ENCODE measurements around the gene LZIC. TPM values are rescaled to one million over a fixed set of nuclear protein-coding genes. Genes with fewer than 3 reads are reported as not detected.

Gene LZIC
- total RNA-seq, 1 donor from 2014 or later = 33.6 TPM

DNA sequence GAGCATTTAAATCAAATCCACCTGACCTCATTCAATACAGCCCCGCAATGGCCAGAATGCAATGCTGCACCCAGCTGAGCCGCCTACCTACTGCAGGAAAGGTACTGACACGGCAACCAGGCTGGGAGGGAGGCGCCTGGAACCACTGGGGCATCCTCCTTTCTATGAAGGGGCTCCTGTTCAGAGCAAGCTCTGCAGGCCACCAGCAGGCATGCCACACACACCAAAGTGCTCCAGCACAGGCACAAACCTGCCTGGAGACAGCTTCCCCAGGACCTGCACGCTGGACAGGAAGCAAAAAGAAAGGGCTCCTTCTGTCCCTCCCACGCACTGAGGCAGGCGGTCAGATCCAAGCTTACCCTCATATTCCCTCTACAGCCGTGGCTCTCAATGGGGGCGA is 54.3 kb downstream of the LZIC start:
- DNase-seq (ENCODE audit: low read depth) = no peak
- H3K36me3 ChIP-seq (ENCODE audit: control insufficient read depth, insufficient read depth, low read length) = no peaks in the 10 kb centered on the region
- H3K27me3 ChIP-seq (ENCODE audit: control insufficient read depth, insufficient read depth, low read length) = no peaks in the 10 kb centered on the region
- H3K4me3 ChIP-seq (ENCODE audit: low read depth, low read length) = no peak overlapping the region
- TF ChIP-seq, protein P1, sequence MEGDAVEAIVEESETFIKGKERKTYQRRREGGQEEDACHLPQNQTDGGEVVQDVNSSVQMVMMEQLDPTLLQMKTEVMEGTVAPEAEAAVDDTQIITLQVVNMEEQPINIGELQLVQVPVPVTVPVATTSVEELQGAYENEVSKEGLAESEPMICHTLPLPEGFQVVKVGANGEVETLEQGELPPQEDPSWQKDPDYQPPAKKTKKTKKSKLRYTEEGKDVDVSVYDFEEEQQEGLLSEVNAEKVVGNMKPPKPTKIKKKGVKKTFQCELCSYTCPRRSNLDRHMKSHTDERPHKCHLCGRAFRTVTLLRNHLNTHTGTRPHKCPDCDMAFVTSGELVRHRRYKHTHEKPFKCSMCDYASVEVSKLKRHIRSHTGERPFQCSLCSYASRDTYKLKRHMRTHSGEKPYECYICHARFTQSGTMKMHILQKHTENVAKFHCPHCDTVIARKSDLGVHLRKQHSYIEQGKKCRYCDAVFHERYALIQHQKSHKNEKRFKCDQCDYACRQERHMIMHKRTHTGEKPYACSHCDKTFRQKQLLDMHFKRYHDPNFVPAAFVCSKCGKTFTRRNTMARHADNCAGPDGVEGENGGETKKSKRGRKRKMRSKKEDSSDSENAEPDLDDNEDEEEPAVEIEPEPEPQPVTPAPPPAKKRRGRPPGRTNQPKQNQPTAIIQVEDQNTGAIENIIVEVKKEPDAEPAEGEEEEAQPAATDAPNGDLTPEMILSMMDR (IDR thresholded peaks at IDR 0.05; ENCODE audit: insufficient read depth, low read length, poor library complexity, severe bottlenecking) = no peak

DNA sequence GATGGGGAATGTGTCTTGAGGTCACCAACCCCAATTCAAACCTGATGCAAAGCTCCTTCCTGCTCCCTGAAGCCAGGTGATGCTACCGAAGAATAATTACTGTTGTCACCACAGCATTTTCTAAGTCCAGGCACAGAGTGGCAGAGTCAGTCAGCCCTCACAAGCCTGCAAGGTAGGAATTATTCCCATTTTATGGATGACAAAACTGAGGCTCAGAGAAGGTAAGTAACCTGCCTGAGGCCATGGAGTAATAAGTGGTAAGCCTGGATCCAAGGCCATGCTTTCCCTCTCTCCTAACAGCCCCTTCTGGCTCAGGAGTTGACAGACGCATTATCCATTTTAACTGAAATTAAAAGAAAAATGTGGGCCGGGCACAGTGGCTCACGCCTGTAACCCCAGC is 56.1 kb downstream of the LZIC start:
- Histone ChIP-seq H3K36me3 (ENCODE audit: control insufficient read depth, insufficient read depth, low read length) (no peaks in the 10 kb centered on the region), H3K4me3 (ENCODE audit: low read depth, low read length) (no peak overlapping the region), H3K27me3 (ENCODE audit: control insufficient read depth, insufficient read depth, low read length) (no peaks in the 10 kb centered on the region)
- DNase-seq (ENCODE audit: low read depth) = no peak
- TF ChIP-seq, protein P1 (IDR thresholded peaks at IDR 0.05; ENCODE audit: insufficient read depth, low read length, poor library complexity, severe bottlenecking) = no peak

DNA sequence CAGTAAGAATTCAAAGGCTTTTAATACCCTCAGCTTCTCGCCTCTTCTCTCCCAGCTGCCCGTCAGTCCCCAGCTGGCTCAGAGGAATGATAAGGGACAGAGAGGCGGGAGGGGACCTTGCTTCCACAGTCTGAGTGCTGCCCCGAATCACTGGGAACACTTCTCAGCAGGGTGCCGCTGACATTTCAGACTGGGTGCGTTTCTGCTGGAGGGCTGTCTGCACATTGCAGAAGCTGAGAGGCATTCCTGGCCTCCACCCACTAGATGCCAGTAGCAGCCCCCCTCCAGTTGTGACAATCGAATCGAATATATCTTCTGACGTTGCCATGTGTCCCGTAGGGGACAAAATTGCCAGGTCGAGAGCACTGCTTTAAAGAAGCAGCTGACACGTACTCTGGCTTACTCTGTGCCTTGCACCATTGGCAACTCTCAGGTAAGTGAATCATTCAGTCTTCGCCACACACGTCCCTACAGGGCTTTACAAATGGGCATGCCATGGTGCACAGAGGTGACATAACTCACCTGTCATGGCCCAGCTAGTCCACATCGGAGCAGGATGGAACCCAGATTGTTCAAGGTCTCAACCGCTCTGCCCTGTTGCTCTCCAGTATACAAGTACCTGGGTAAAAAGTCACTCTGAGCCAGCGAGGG is 57.0 kb downstream of the LZIC start:
- TF ChIP-seq, protein P1 (IDR thresholded peaks at IDR 0.05; ENCODE audit: insufficient read depth, low read length, poor library complexity, severe bottlenecking) = no peak

DNA sequence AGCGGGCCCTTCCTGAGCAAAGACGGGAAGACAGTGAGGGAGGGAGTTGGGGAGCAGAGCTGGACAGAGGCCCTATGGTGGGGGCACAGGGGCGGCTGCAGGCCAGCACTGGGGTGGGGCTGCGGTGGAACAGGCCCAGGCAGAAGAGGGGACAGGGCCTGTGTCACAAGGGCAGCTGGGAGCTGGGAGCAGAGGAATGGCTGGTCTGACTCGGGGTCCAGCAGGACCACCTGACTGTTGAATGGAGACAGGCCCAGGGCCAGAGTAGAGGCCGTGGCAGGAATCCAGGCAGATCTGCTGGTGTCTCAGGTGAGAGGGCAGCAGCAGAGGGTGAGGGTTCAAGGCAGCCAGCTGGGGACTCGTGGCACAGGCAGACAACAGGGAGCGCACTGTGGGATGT is 58.4 kb downstream of the LZIC start:
- no peaks in the 10 kb centered on the region for H3K36me3 ChIP-seq (ENCODE audit: control insufficient read depth, insufficient read depth, low read length)
- no peak for DNase-seq (ENCODE audit: low read depth)
- no peak overlapping the region for H3K4me3 ChIP-seq (ENCODE audit: low read depth, low read length)
- TF ChIP-seq, protein P1 (IDR thresholded peaks at IDR 0.05; ENCODE audit: insufficient read depth, low read length, poor library complexity, severe bottlenecking) = no peak
- H3K27me3 ChIP-seq (ENCODE audit: control insufficient read depth, insufficient read depth, low read length) = no peaks in the 10 kb centered on the region

More for the DNA sequence above, 57.0 kb downstream of the LZIC start:
- H3K36me3 ChIP-seq (ENCODE audit: control insufficient read depth, insufficient read depth, low read length) = no peaks in the 10 kb centered on the region
- no peak overlapping the region for H3K4me3 ChIP-seq (ENCODE audit: low read depth, low read length)
- no peaks in the 10 kb centered on the region for H3K27me3 ChIP-seq (ENCODE audit: control insufficient read depth, insufficient read depth, low read length)
- DNase-seq (ENCODE audit: low read depth) = no peak

DNA sequence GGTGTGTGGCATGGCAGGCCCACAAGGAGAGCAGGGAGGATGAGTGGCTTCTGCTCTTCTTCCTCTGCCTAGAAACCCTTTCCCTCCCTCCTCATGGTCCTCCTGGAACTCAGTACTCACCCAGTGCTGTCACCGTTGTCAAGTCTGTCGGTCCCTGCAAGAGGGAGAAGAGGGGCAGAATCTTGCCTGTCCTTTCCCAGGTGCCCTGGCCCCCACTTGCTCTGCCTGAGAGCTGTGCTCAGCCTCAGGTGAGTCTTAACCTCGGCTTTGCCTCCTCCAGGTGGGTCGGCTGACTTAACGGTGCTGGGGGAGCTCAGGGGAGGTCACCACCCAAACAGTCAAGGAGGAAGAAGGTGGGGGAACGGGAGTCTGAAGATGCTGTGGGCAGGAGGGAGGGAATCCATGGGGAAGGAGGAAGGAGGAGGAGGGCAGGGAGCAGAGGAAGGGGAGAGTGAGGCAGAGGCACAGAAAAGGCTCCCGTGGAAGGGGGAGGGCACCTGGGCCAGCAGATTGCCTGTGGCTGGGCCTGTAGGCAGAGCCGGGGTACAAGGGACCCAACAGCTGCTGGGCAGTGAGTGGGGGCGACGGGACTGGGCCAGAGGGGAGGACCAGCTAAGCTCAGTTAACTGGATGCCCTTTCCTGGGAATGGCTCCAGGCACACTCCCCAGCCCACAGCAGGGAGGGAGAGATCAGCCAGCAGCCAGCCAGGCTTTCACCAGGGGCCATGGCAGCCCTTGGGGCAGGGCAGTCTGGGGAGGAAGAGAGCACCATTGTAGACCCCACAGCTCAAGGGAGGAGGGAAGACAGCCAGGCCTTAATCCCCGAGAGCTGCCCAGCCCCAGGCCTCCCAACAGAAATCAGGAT is 59.4 kb downstream of the LZIC start:
- no peaks in the 10 kb centered on the region for H3K36me3 ChIP-seq (ENCODE audit: control insufficient read depth, insufficient read depth, low read length)
- no peaks in the 10 kb centered on the region for H3K27me3 ChIP-seq (ENCODE audit: control insufficient read depth, insufficient read depth, low read length)
- no peak for DNase-seq (ENCODE audit: low read depth)
- no peak overlapping the region for H3K4me3 ChIP-seq (ENCODE audit: low read depth, low read length)
- TF ChIP-seq, protein P1 (IDR thresholded peaks at IDR 0.05; ENCODE audit: insufficient read depth, low read length, poor library complexity, severe bottlenecking) = no peak
